HL-60 (cell line): Measurements from ENCODE around the gene ABCC8.

Experiments used
- DNase-seq, 2 experiments: peaks; one replicate each; pipeline ENCODE4 v3.0.0-alpha.2; 2010 to 2020; ENCODE audit warnings: low read depth in 1 of 2, low spot score in 1 of 2
- H3K27ac ChIP-seq: fragments of 250-450 bp; sonication (Bioruptor Pico); replicated peaks from 2 replicates; pipeline ENCODE4 v1.5.1; 2020; ENCODE audit warnings: mild to moderate bottlenecking, moderate library complexity
- H3K27me3 ChIP-seq: fragments of 250-450 bp; sonication (Bioruptor Pico); 2 replicates; pipeline ENCODE4 v1.5.1; 2021; ENCODE audit warnings: mild to moderate bottlenecking, moderate library complexity; ENCODE audit not compliant: insufficient read depth, poor library complexity, severe bottlenecking
- H3K4me3 ChIP-seq: replicated peaks from 2 replicates; pipeline ENCODE4 v1.5.1; 2011; ENCODE audit warnings: mild to moderate bottlenecking, control low read depth, low read length; ENCODE audit not compliant: insufficient read depth
- CTCF ChIP-seq: IDR thresholded peaks from one replicate; pipeline ENCODE4 v1.5.1; 2011; ENCODE audit warnings: low read length, control low read depth, inconsistent platforms; ENCODE audit not compliant: insufficient read depth
- GABPA ChIP-seq: IDR thresholded peaks from 2 replicates; pipeline ENCODE4 v1.6.1; 2012; ENCODE audit warnings: low read depth
- POLR2AphosphoS5 ChIP-seq: IDR thresholded peaks from 2 replicates; pipeline ENCODE4 v1.6.1; 2012; ENCODE audit warnings: low read depth
- REST ChIP-seq: IDR thresholded peaks from 2 replicates; pipeline ENCODE4 v1.6.1; 2012; ENCODE audit warnings: low read depth; ENCODE audit not compliant: insufficient replicate concordance
- SPI1 ChIP-seq: IDR thresholded peaks from 2 replicates; pipeline ENCODE4 v1.6.1; 2012; ENCODE audit warnings: low read depth, mild to moderate bottlenecking, borderline replicate concordance

The ABCC8 gene

GRCh38 chr11:17416492-17416891 lies 60.2 kb downstream of the ABCC8 start:
- TF ChIP-seq REST (peak; percentile 67), CTCF (no peak), SPI1 (no peak), GABPA (no peak), POLR2AphosphoS5 (no peak)
- Histone ChIP-seq H3K27ac (no peak overlapping the region), H3K4me3 (no peak overlapping the region), H3K27me3 (peaks cover 3% of the 10 kb centered on the region)
- DNase-seq: no peak

- no peak for DNase-seq
- no peak for TF ChIP-seq CTCF
- no peak for TF ChIP-seq POLR2AphosphoS5
- no peak for TF ChIP-seq GABPA
- TF ChIP-seq REST: no peak
- TF ChIP-seq SPI1: no peak
- Histone ChIP-seq H3K27me3 (peaks cover 6% of the 10 kb centered on the region), H3K4me3 (no peak overlapping the region), H3K27ac (no peak overlapping the region)
These were observed 61.0 kb downstream of the ABCC8 start for GRCh38 chr11:17415523-17416104.

GRCh38 chr11:17414992-17415391 lies 61.7 kb downstream of the ABCC8 start:
- Histone ChIP-seq H3K27me3 (peaks cover 6% of the 10 kb centered on the region), H3K27ac (no peak overlapping the region), H3K4me3 (no peak overlapping the region)
- TF ChIP-seq CTCF: no peak
- TF ChIP-seq GABPA: no peak
- no peak for TF ChIP-seq REST
- TF ChIP-seq POLR2AphosphoS5: no peak
- TF ChIP-seq SPI1: no peak
- no peak for DNase-seq
